A673 (cell line): ENCODE data around the gene LTO1.

Experiments used
- EZH2 ChIP-seq: fragments of 200-600 bp; sonication (generic); IDR thresholded peaks from 2 replicates; pipeline ENCODE4 v1.6.1; 2017; ENCODE audit warnings: borderline replicate concordance, low read depth, mild to moderate bottlenecking, mixed read lengths, antibody characterized with exemption, low read length; ENCODE audit not compliant: poor library complexity, severe bottlenecking
- TF ChIP-seq, protein P1 (sequence below): fragments of 300-800, 200-600 bp; sonication (generic); conservative IDR thresholded peaks from 2 replicates; pipeline ENCODE4 v1.5.1; 2017; ENCODE audit warnings: low read depth, mild to moderate bottlenecking, antibody characterized with exemption, low read length, moderate library complexity, mixed read lengths

DNA sequence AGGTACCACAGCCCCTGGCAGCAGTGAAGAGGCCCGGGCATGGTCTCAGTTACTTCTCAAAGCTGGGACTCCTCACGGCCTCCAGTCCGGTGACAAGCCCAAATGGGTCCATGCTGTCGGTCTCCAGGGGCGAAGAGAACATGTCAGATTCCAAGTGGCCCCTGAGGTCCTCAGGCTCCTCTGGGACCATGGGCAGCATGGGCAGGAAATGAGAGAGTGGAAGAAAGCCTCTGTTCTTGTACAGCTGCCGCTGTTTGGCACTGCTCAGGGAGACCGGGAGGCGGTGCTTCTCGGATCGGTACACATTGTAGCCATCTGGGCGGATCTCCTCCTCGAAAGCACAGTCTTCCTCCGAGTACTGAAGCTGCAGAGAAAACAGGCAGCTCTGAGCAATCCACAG, 24.1 kb upstream of the LTO1 start:
- TF ChIP-seq, protein P1, sequence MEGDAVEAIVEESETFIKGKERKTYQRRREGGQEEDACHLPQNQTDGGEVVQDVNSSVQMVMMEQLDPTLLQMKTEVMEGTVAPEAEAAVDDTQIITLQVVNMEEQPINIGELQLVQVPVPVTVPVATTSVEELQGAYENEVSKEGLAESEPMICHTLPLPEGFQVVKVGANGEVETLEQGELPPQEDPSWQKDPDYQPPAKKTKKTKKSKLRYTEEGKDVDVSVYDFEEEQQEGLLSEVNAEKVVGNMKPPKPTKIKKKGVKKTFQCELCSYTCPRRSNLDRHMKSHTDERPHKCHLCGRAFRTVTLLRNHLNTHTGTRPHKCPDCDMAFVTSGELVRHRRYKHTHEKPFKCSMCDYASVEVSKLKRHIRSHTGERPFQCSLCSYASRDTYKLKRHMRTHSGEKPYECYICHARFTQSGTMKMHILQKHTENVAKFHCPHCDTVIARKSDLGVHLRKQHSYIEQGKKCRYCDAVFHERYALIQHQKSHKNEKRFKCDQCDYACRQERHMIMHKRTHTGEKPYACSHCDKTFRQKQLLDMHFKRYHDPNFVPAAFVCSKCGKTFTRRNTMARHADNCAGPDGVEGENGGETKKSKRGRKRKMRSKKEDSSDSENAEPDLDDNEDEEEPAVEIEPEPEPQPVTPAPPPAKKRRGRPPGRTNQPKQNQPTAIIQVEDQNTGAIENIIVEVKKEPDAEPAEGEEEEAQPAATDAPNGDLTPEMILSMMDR = no peak
- TF ChIP-seq EZH2 = no peak
